ENCODE data around the gene GRAMD4.
A peak's percentile ranks its signal among the peaks of the same experiment; 100 is the strongest.
"Not testable (repeated sequence)": the region's sequence is repeated elsewhere in the genome, so short reads cannot be mapped to it uniquely, and the experiment has no call there.

Gene GRAMD4

DNA sequence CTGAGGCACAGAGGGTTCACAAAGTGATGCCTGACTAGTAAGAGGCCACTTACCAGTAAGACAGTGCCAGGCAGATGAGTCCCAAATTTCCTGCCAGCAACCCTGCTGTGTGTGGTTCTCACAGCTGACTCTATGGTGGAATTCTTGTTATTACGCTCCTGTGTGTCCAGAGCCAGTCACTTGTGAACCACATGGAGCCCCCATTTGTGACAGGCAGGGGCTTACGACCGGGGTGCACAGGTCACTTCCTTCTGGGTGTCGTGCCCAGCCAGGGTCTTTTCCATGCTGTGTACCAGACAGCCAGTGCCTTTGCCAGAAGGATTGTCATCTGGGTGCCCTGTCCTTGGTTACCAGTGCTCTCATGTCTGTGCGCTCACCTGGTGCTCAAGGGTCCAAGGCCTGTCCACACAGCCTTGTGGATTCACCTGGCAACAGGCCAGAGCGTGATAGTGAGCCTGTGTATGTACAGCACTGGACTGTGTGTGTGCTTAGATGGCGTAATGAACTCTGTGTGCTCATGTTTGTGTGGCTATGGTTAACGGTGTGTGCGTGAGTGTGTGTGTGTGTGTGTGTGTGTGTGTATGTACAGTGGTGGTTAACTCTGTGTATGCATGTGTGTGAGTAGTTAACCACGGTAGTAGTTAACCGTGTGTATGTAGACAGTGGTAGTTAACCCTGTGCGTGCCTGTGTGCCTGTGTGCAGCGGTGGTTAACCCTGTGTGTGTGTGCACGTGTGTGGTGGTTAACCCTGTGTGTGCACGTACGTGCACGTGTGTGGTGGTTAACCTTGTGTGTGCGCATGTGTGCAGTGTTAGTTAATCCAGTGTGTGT lies 18.6 kb downstream of the GRAMD4 start:
- no peak for DNase-seq

DNA sequence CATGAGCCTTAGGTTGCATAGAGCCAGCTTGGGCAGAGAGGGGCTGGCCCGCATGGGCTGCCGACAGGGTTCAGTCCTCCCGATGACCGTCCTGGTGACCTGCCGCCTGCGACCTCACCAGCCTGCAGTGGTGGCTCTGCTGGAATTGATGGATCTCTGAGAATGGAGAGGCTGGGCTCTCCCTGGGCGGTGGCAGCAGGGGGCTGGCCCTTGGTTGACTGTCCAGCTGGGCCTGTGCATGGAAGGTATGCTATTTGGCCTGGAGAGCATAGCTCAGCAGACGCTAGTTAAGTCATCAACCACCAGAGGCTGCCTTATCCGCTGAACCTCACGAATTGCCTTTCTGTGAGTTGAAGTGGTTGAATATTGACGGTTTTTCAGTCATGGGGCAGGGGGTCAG lies 19.7 kb downstream of the GRAMD4 start:
- DNase-seq: no peak

DNA sequence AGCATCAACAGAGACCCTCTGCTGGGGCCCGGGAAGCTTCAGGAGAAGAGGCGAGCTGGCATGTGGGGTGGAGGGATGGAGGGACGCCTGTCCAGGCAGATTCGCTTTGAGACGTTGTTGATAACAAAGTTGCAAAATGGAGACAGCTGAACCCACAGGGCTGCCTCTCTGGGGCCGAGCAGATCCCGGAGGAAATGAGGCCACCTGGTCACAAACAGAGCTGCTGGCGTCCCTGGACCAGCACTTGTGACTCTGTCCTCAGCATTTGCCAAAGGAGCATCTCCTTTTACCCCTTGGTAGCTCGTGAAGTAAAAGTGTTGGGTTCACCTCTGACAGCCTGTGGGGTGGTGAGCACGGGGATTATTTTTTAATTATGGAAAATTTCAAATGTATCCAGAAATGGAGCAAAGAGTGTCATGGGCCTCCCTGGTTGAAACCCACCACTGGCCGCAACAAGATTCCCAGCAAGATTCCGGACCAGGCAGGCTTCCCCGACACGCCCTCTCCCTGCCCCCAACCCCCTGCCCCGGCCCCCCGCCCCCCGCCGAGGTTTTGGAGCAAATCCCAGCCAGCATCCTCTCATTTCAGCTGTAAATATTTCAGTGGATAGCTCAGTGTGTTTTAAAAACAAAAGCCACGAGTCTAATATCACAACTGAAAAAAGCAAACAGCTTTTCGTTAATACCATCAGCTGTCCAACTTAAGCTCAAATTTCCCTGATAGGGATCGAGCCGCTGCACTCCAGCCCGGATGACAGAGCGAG lies 20.3 kb downstream of the GRAMD4 start:
- DNase-seq: no peak

DNA sequence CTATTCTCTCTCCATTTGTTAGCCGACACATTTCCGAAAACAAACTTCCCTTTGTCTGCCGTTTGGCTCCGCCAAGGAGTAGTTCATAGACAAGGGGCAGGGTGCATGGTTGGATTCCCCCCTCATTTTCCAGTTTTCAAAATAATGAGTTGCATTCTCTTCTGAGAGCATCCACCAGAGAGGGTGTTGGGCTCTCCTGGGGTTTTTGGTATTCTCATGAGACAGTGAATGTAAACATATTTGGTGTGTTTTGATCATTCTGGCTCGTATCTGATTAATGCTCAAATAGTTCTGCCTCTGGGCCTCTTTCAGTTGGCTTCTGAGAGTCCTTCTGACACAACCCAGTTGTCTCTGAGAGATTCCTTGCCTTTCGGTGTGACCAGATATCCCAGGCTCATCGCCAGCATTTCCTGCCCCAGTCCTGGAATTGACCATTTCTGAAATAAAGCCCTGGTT lies 21.7 kb downstream of the GRAMD4 start:
- no peak for DNase-seq

DNA sequence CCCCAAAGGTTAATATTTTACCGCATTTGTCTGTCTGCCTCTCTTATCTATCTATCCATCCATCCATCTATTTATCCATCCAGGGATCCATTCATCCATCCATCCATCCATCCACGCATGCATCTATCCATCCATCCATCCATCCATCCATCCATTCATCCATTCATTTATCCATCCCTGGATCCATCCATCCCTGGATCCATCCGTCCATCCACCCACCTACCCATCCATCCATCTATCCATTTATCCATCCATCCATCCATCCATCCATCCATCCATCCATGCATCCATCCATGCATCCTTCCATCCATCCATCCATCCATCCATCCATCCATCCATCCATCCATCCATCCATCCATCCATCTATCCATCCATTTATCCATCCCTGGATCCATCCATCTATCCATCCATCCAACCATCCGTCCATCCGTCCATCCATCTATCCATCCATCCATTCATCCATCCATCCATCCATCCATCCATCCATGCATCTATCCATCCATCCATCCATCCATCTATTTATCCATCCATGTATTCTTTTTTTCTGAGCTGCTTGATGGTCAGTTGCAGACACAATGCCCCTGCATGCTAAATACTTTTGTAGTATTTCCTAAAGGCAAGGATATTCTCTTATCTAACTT lies 22.8 kb downstream of the GRAMD4 start:
- not testable (repeated sequence) for DNase-seq

DNA sequence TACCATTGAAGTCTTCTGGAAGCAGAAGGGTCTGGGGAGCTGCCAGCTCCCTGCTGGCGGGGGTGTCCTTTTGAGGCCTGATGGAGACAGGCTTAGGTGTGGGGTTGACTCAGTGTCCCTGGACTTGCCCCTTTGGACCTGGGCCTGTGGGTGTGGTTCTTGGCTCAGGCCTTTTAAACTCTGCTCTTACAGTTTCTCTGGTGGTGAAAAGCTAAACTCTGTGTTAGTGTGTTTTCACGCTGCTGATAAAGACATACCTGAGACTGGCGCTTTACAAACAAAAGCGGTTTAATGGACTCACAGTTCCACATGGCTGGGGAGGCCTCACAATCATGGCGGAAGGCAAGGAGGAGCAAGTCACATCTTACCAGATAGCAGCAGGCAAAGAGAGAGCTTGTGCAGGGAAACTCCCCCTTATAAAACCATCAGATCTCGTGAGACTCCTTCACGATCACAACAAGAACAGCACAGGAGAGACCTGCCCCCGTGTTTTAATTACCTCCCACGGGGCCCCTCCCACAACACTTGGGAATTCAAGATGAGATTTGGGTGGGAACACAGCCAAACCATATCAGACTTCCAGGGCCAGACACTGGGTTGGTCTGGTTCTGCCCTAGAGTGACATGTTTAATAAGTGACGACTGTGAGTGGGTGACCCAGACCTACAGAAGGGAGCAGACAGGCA lies 26.5 kb downstream of the GRAMD4 start:
- no peak for DNase-seq

DNA sequence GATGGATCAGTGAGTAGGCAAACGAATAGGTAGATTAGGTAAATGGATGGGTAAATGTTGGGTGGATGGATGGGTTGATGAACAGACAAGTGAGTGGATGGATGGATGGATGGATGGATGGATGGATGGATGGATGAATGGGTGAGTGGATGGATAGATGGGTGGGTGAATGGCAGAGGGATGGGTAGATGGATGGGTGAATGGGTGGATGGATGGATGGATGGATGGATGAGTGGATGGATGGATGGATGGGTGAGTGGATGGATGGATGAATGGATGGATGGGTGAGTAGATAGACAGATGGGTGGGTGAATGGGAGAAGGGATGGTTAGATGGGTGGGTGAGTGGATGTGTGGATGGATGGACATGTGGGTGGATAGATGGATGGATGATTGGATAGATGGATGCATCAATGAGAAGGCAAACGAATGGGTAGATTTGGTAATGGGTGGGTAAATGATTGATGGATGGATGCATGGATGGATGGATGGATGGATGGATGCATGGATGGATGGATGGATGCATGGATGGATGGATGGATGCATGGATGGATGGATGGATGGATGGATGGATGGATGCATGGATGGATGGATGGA lies 28.1 kb downstream of the GRAMD4 start:
- DNase-seq: not testable (repeated sequence)

DNA sequence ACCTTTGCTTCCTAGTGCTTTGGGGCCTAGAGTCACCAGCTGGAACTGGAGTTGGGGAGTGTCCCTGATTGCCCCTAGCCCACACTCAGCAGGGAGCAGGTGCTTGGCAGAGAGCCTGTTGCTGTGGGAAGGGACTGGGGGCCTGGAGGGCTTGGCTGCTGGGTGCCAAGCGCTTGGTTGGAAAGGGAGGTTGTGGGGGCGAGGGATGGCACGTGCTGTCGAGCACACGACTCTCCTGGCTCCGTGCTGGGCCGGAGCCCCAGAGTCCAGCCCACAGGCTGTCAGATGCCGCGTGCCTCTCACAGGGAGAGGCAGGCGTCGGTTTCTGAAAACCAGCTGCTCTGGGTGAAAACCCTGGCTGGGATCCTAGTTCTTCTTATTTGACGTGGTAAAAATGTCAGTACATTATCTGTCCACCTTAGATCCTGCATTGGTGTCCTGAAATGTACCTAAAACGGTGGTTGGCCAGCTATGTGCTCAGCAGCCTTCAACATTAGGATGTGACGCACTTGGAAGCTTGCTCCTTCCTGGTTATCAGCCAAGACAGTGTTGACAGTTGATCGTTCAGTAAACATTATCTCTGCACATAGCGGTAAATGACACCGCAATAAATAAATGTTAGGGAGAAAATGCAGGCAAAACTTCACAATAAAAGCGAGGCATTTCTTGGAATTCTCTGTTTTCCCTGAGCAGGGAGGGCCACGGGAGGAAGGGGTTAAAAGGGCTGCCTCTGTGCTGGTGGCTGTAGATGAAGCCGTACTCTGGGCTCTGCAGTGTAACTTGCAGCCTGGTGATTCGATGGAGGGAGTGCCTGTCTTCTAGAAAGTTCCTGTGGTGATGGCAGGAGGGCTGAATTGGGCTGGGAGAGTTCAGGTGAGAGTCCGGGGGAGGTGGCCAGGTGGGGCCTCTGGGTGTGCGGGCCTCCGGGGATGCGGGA lies 29.2 kb downstream of the GRAMD4 start:
- peak; percentile 43 to 61 (median 50) for DNase-seq

DNA sequence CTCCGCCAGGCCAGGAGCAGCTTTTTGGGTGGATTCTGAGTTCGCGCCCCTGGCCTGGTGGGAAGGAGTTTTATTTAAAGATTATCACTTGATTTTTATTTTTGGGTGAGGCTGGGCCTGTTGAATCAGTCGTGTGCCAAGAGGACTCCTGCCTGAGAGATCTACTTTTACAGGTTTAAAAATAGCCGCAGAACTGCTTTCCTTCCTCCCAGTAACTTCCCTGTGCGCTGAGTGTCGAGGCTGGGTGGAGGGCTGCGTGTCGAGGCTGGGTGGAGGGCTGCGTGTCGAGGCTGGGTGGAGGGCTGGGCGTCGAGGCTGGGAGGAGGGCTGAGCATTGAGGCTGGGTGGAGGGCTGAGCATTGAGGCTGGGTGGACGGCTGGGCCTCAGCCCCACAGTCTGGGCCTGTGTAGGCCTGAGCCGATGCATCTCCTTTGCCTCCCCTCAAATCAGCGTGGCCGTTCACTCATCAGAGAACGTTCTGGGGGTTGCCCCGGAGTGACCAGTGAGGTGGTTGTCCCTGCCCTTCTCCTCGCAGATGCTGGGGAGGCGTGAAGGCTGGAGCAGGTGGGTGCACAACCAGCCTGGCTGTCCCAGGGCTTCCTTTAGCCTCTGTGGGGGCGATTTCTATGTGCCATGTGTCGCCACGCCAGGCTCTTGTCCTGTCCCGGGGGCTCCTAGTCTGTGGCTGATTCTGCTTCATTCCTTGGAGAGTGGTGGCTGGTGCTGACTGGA lies 30.1 kb downstream of the GRAMD4 start:
- peak in 2 of 4 experiments; percentile 16 to 25 for DNase-seq

DNA sequence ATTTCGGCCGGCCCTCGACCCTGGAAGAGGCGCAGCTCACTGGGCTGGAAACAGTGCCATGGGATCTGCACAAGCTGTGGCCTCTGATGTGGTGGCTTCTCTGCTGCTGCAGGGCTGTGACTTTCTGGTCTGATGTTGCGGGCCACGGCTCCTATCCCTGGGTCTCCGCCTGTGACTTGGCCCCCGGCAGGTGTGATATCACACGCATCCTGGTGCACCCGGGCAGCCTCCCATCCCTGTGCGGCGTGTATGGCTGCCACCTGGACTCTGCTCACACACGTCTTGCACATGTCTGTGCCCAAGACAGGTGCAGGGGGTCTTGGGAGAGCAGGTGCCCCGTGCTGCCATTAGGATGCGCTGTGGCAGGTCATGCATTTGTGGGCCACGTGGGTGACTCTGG lies 31.1 kb downstream of the GRAMD4 start:
- DNase-seq: no peak

DNA sequence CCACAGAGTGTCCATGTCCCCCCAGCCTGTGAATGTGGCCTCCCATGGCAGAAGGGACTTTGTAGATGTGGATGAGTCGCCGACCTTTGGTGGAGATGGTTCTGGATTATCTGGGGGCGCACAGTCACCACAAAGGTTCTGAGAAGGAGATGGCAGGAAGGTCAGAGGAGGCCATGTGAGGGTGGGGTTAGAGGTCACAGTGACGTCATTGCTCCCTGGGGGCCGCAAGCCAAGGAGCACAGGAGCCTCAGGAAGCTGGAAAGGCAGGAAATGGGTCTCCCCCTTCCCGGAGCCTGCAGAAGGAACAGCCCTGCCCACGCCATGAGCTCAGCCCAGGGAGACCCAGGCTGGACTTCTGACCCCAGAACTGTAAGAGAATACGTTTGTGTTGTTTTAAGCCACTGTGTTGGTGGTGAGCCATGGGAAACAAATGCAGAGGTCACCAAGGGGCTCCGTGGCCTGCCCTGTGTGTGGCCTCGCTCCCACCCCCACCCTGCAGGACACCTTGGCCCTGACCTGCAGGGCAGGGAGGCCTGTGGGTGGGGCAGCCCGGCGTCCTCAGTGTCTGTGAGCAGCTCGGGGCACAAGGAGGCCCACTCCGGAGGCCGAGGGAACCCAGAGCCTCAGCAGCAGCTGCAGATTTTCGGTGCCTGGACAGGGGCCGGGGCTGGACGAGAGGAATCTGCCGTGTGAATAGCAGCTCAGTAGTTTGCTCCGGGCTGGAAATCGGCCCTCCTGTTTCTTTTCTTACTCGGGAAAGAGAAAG lies 32.1 kb downstream of the GRAMD4 start:
- DNase-seq: peak in 3 of 4 experiments; percentile 25 to 34 (median 26)

DNA sequence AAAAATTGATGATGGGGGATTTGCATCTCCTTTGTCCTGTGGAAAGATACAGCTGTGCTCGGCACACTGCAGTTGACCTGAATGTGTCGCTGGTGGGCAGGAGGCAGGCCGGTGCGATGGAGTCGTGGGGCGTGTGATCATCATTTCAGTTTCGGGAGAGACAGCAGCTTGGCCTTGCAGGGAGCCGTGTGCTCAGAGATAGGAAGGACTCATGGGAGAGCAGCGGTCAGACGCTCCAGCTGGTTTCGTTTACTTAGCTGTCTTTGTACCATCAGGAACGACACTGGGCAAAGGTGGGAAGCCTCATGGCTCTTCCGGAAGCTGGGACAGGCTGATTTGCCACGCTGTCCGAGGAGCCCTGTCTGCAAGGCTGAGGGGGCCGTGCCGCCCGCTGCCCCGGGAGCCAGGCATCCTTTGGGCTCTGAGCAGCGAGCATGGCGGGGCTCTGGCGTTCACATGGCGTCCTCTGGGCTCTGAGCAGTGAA lies 32.7 kb downstream of the GRAMD4 start:
- DNase-seq: no peak

DNA sequence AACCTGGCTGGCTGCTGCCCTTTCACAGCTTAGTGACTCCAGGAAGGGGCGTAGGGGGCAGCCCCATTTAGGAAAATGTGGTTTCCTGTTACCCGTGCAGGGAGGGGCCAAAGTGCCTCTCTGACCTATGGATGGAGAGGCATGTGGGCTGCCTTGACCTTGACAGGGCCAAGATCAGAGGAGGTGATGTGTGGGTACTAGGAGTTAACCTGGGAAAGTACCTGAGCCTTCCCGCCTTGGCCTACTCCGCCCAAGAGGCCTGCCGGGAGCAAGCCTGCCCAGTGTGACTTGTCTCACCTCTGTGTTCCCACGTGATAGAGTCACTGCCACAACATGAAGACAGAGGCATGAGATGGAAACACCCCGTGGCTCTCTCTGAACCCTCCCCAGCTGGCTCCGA lies 33.4 kb downstream of the GRAMD4 start:
- DNase-seq: peak in 1 of 4 experiments; percentile 21

DNA sequence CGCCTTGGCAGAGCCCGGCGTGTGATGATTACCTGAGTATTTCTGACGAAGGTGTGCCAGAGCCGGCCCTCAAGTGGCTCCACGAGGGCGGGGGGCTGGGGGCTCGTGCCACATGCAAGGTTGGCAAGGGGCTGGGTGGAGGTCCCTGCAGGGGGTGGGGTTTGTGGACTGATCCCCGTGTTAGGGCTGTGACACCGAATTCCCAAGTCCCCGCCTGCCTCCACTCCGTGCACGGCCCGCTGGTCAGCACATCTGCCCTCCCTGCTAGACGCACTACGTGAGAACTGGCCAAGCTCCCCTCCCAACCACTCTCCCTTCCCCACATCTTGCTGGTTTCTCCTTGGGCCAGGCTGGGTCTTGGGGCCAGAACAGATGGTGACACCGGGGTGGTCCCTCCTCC lies 34.2 kb downstream of the GRAMD4 start:
- no peak for DNase-seq

DNA sequence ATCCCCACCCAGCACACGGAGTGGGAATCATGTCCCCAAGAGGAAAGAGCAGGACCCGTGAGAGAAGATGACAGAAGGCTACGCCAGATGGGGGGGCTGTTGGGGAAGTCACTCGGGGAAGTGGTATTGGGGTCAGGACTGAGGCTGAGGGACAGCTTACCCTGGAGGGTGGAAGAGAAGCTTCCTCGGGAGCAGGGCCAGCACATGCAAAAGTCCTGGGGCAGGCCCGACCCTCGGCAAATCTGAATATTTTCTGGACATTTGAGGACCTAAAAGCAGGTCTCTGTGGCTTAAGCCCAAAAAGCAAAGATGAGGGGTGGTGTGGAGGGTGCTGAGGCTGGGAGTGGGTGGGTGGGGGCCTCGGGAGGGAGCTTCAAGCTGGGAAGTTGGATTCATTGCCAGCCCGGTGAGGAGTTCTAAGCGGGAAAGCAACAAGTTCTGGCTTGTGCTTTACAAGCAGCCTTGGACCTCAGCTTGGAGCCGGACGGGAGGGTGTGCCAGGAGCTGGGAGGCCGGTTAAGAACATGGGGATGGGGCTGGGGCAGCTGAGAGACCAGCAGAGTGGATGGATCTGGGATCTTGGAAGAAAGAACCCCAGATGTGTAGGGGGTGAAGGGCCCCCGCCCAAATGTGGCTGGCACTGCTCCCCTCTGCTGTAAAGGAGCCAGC lies 34.9 kb downstream of the GRAMD4 start:
- peak in 1 of 4 experiments; percentile 14 for DNase-seq

DNA sequence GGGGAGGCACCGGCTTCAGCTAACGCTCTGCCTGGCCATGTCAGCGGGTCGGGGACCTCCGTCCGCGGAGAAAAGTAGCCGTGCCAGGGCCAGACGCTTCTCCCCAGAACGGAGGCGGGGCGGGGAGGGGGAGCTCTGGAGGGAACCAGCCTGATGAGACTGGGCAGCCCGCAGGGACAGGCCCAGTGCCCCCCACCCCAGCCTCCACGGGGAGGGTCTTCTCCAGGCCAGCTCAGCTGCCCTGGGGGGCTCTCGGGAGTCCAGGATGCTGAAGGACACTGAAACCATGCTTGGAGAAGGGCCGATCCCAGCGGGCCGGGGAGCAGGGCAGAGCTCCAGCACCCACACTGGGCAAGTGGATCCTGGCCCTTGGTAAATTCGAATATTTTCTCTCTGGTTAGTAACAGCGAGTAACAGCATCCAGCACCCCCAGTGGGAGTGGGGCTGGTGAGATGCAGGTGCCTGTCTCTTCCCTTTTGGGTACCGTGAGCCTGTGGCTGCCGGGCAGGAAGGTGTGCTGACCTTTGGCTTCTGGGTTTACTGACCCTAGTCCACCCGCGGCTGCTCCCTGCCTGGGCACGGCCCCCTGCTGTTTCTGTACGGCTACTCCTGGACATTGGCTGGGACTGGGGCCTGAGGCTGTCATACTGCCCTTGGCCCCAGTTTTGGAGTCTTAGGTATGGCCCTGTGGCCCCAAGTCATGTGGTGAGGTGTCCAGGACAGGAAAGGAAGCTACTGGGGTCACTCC lies 35.8 kb downstream of the GRAMD4 start:
- DNase-seq: no peak

DNA sequence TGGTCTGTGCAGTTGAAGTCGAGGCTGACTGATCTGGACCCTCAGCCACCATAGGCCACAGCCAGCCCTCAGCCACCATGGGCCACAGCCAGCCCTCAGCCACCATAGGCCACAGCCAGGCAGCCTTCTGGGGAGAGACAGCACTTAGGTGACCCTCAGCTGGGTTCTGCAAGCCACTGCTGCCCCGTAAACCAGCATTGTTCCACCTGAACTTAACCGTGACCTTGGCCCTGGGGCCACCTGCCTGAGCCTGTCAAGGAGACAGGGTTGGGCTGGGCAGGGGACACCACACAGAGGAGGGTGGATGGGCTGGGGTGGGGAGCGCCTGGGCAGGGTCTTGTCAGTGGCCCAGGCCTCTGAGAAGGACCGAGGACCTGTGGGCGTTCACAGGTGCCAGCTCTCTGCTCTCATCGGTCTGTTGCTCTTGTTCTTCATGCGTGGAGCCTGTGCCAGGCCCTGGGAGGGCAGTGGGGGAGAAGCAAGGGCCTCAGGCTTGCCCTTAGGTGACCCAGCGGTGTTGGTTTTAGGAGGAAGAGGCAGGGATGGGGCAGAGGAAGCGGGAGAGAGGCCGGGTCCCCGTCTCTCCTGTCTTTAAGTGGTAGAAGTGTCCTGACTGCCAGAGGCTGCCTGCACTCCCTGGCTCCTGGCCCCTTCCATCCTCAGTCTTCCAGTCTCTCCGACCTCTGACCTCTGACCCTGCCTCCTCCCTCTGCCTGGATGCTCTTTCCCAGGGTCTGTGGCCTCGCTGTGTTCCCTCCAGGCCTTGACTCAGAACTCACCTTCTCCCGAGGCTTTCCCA lies 36.9 kb downstream of the GRAMD4 start:
- no peak for DNase-seq
